Measurements from ENCODE around the gene DNAH11. TPM values are rescaled to one million over a fixed set of nuclear protein-coding genes. Genes with fewer than 3 reads are reported as not detected.

The DNAH11 gene
- total RNA-seq, 1 experiment from 2014 or later, result 1.6 TPM

GRCh38 chr7:21566094-21566493 is 23.3 kb downstream of the DNAH11 start:
- peaks cover 42% of the 10 kb centered on the region for H3K27me3 ChIP-seq (ENCODE audit: low read length)
- no peaks in the 10 kb centered on the region for H3K9me3 ChIP-seq (ENCODE audit: low read length)
- no peaks in the 10 kb centered on the region for H3K4me1 ChIP-seq (ENCODE audit: insufficient read depth, low read length)
- H3K4me3 ChIP-seq (ENCODE audit: low read length), result no peak overlapping the region
- intact Hi-C loops (cut with micrococcal nuclease), result no loop called here
- no peaks in the 10 kb centered on the region for H3F3A ChIP-seq (ENCODE audit: low read length, unreplicated experiment)
- TF ChIP-seq EZH2phosphoT487 (IDR thresholded peaks at IDR 0.05; ENCODE audit: borderline replicate concordance, low read length) (no peak), EZH2 (IDR thresholded peaks at IDR 0.05; ENCODE audit: low read length, unreplicated experiment) (no peak)
- TF ChIP-seq, protein P1, sequence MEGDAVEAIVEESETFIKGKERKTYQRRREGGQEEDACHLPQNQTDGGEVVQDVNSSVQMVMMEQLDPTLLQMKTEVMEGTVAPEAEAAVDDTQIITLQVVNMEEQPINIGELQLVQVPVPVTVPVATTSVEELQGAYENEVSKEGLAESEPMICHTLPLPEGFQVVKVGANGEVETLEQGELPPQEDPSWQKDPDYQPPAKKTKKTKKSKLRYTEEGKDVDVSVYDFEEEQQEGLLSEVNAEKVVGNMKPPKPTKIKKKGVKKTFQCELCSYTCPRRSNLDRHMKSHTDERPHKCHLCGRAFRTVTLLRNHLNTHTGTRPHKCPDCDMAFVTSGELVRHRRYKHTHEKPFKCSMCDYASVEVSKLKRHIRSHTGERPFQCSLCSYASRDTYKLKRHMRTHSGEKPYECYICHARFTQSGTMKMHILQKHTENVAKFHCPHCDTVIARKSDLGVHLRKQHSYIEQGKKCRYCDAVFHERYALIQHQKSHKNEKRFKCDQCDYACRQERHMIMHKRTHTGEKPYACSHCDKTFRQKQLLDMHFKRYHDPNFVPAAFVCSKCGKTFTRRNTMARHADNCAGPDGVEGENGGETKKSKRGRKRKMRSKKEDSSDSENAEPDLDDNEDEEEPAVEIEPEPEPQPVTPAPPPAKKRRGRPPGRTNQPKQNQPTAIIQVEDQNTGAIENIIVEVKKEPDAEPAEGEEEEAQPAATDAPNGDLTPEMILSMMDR (conservative IDR thresholded peaks at IDR 0.05; ENCODE audit: low read depth, low read length), result no peak
- H2AFZ ChIP-seq (ENCODE audit: low read length), result no peak overlapping the region
- H4K20me1 ChIP-seq (ENCODE audit: low read length), result no peaks in the 10 kb centered on the region
- CTCF ChIA-PET, result no interaction called here
- H3K4me2 ChIP-seq (ENCODE audit: low read length), result no peak overlapping the region
- BruUV-seq (replicated peaks), result no TSS peak
- H3K36me3 ChIP-seq (ENCODE audit: low read depth, low read length), result no peaks in the 10 kb centered on the region
- no peak overlapping the region for H3K9ac ChIP-seq (ENCODE audit: low read length)
- H3K9me2 ChIP-seq (replicated peaks; ENCODE audit: low read length), result no peaks in the 10 kb centered on the region
- POLR2A ChIA-PET (ENCODE audit: unreplicated experiment), result no interaction called here
- ATAC-seq, result no peak
- DNase-seq, result peak; percentile 13
- H3K79me2 ChIP-seq (ENCODE audit: low read length), result no peaks in the 10 kb centered on the region
- no peak overlapping the region for H3K27ac ChIP-seq (ENCODE audit: low read length)

DNA sequence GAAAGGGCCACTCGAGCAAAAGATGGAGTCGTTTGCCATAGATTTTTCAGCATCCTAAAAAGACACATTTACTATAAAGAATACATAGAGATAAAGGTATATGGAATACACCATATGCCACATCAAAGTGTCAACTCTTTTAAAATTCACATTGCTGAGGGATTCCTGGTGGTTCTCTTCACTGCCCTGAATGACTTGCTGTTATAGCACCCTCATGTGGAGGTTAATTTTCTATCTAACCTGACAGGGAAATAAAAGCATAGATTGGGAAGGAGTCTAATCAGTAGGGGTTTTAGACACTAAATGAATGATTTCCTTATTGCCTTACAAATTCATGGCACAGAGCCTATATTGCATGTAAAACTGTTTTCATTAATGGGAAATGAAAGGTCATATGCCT is 25.9 kb downstream of the DNAH11 start:
- H3K79me2 ChIP-seq (ENCODE audit: low read length), result no peaks in the 10 kb centered on the region
- H4K20me1 ChIP-seq (ENCODE audit: low read length), result no peaks in the 10 kb centered on the region
- H3K9ac ChIP-seq (ENCODE audit: low read length), result no peak overlapping the region
- no peak overlapping the region for H3K27ac ChIP-seq (ENCODE audit: low read length)
- no peak overlapping the region for H2AFZ ChIP-seq (ENCODE audit: low read length)
- no peaks in the 10 kb centered on the region for H3F3A ChIP-seq (ENCODE audit: low read length, unreplicated experiment)
- H3K36me3 ChIP-seq (ENCODE audit: low read depth, low read length), result no peaks in the 10 kb centered on the region
- H3K9me2 ChIP-seq (replicated peaks; ENCODE audit: low read length), result no peaks in the 10 kb centered on the region
- H3K4me2 ChIP-seq (ENCODE audit: low read length), result no peak overlapping the region
- H3K4me1 ChIP-seq (ENCODE audit: insufficient read depth, low read length), result no peaks in the 10 kb centered on the region
- no peak overlapping the region for H3K4me3 ChIP-seq (ENCODE audit: low read length)
- H3K9me3 ChIP-seq (ENCODE audit: low read length), result no peaks in the 10 kb centered on the region
- ChIA-PET POLR2A (ENCODE audit: unreplicated experiment) (no interaction called here), CTCF (no interaction called here)
- peak; percentile 64 for ATAC-seq
- no TSS peak for BruUV-seq (replicated peaks)
- intact Hi-C loops (cut with micrococcal nuclease), result no loop called here
- no peak for TF ChIP-seq EZH2phosphoT487 (IDR thresholded peaks at IDR 0.05; ENCODE audit: borderline replicate concordance, low read length)
- TF ChIP-seq, protein P1 (conservative IDR thresholded peaks at IDR 0.05; ENCODE audit: low read depth, low read length), result peak; percentile 59
- H3K27me3 ChIP-seq (ENCODE audit: low read length), result peaks cover 63% of the 10 kb centered on the region
- DNase-seq, result peak; percentile 42

DNA sequence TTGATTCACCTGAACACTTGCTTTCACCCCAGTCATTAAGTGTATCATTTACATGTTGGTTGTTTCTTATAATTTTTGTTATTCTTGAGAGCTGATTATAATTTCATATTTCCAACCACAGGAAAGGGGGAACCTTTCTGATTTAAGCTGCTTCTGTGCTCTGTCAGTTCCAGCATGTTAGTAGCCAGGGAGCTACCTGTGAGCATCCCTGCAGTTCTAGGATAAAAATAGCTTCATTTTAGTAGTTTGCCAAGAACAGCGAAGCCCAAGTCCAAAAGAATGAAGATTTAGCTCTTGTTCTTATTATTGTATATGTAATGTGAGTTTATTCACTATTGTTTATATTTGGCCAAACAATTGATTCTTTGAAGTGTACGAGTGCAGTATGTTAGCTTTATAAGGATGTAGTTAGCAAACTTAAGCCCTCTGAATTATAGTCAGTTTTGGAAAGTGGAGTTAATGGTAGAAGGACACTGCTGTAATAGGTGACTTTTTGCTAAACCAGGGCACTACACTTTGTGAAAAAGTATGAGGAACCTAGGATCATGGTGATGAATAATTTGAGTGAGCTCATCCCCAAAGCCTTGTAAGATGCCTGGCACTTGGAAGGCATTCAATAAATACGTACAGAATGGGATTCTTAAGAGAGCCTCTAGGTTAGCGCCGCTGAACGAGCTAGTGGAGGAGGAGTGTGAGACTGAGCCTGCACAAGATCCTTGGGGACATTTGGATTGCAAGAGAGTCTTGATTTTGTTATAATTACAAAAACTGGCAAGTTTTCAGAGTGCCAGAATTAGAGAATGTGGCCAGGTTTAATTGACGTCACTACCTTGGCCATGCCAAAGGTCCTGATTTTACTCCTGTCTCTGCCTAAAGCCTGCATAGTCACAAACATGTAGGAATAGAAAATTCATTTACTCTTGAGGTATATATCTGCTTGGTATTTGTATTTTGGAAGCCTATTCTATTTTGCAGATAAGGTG is 29.8 kb downstream of the DNAH11 start:
- ATAC-seq, result no peak
- H3K4me3 ChIP-seq (ENCODE audit: low read length), result no peak overlapping the region
- H3K4me1 ChIP-seq (ENCODE audit: insufficient read depth, low read length), result no peaks in the 10 kb centered on the region
- H3K27me3 ChIP-seq (ENCODE audit: low read length), result peaks cover 49% of the 10 kb centered on the region
- no peaks in the 10 kb centered on the region for H4K20me1 ChIP-seq (ENCODE audit: low read length)
- H3K9me3 ChIP-seq (ENCODE audit: low read length), result no peaks in the 10 kb centered on the region
- BruUV-seq (replicated peaks), result no TSS peak
- no peak overlapping the region for H3K9ac ChIP-seq (ENCODE audit: low read length)
- H3K27ac ChIP-seq (ENCODE audit: low read length), result no peak overlapping the region
- H3K79me2 ChIP-seq (ENCODE audit: low read length), result no peaks in the 10 kb centered on the region
- CTCF ChIA-PET, result no interaction called here
- no peak for DNase-seq
- H3K4me2 ChIP-seq (ENCODE audit: low read length), result no peak overlapping the region
- intact Hi-C loops (cut with micrococcal nuclease), result no loop called here
- H3F3A ChIP-seq (ENCODE audit: low read length, unreplicated experiment), result no peaks in the 10 kb centered on the region
- TF ChIP-seq EZH2 (IDR thresholded peaks at IDR 0.05; ENCODE audit: low read length, unreplicated experiment), result no peak
- TF ChIP-seq, protein P1 (conservative IDR thresholded peaks at IDR 0.05; ENCODE audit: low read depth, low read length), result no peak
- TF ChIP-seq EZH2phosphoT487 (IDR thresholded peaks at IDR 0.05; ENCODE audit: borderline replicate concordance, low read length), result no peak
- POLR2A ChIA-PET (ENCODE audit: unreplicated experiment), result no interaction called here
- no peak overlapping the region for H2AFZ ChIP-seq (ENCODE audit: low read length)
- no peaks in the 10 kb centered on the region for H3K36me3 ChIP-seq (ENCODE audit: low read depth, low read length)
- H3K9me2 ChIP-seq (replicated peaks; ENCODE audit: low read length), result no peaks in the 10 kb centered on the region

Data from PC-3 (cell line).